Subcutaneous adipose tissue (tissue), 4 donors: ENCODE results near the gene RAD51B. TPM values are rescaled to one million over a fixed set of nuclear protein-coding genes. Genes with fewer than 3 reads are reported as not detected.

Experiments used
- CTCF ChIP-seq: fragments of 450-650 bp; IDR thresholded peaks from one replicate; pipeline ENCODE4 v1.5.1; 2016; ENCODE audit warnings: low read depth, mild to moderate bottlenecking, control low read depth, antibody characterized with exemption, moderate library complexity
- total RNA-seq, 4 donors: library from RNA; depleted of rRNA; stranded (reverse); fragments of >200 nt; gene quantifications; one replicate each; pipeline ENCODE4 v1.1.0, GENCODE V29; 2016

Gene RAD51B
- total RNA-seq, 4 donors from 2014 or later: 9.7 to 24.1 (median 16.7) TPM

- no peak for TF ChIP-seq CTCF
Measured at GRCh38 chr14:68222154-68222553, 402.6 kb downstream of the RAD51B start.

GRCh38 chr14:68222726-68223125, 403.1 kb downstream of the RAD51B start:
- TF ChIP-seq CTCF: no peak

- no peak for TF ChIP-seq CTCF
Measured at GRCh38 chr14:68223631-68224030, 404.1 kb downstream of the RAD51B start.

- TF ChIP-seq CTCF: no peak
Measured at GRCh38 chr14:68225321-68225720, 405.7 kb downstream of the RAD51B start.

GRCh38 chr14:68226523-68226922, 406.9 kb downstream of the RAD51B start:
- no peak for TF ChIP-seq CTCF

GRCh38 chr14:68228656-68229055, 409.1 kb downstream of the RAD51B start:
- TF ChIP-seq CTCF: no peak

GRCh38 chr14:68229423-68230100, 410.0 kb downstream of the RAD51B start:
- no peak for TF ChIP-seq CTCF
